ENCODE measurements around the gene PCNX1. TPM values are rescaled to one million over a fixed set of nuclear protein-coding genes. Genes with fewer than 3 reads are reported as not detected.

Gene PCNX1
- total and polyA plus RNA-seq, 4 donors, result 5.2 to 103 (median 37.9) TPM

DNA sequence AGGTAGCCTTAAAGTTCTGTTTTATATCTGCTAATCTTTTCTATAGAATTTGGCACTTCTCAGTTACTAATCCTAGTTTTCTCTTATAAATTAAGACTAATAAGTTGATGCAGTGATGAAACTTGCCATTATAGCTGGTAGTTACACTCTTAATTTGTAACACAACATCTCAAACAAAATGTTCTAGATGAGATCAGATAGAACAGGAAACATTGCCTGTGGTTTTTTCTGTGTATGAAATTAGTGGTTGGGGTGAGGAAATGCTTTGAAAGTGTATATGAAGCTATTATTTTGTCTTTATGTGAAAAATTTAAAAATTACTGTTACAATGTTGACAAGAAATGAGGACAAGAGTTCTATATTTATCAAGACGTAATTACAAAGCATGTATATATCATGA, 91.9 kb downstream of the PCNX1 start:
- 46 to 66% methylated on average over 1 of the region's 1 CpG for WGBS, 2 donors
- TF ChIP-seq, protein P1, sequence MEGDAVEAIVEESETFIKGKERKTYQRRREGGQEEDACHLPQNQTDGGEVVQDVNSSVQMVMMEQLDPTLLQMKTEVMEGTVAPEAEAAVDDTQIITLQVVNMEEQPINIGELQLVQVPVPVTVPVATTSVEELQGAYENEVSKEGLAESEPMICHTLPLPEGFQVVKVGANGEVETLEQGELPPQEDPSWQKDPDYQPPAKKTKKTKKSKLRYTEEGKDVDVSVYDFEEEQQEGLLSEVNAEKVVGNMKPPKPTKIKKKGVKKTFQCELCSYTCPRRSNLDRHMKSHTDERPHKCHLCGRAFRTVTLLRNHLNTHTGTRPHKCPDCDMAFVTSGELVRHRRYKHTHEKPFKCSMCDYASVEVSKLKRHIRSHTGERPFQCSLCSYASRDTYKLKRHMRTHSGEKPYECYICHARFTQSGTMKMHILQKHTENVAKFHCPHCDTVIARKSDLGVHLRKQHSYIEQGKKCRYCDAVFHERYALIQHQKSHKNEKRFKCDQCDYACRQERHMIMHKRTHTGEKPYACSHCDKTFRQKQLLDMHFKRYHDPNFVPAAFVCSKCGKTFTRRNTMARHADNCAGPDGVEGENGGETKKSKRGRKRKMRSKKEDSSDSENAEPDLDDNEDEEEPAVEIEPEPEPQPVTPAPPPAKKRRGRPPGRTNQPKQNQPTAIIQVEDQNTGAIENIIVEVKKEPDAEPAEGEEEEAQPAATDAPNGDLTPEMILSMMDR (IDR thresholded peaks at IDR 0.05; ENCODE audit: control extremely low read depth, extremely low read depth), result no peak
- Histone ChIP-seq H3K9ac (ENCODE audit: insufficient read depth in 1 of 2, low read length in 2 of 2) (no peak overlapping the region), H3K27me3 (ENCODE audit: control insufficient read depth in 3 of 3, insufficient read depth in 3 of 3, low read length in 2 of 3) (no peaks in the 10 kb centered on the region), H3K9me3 (ENCODE audit: control insufficient read depth in 4 of 4, insufficient read depth in 3 of 4, low read length in 3 of 4) (no peaks in the 10 kb centered on the region), H3K4me1 (ENCODE audit: control insufficient read depth in 5 of 5, insufficient read depth in 5 of 5, low read length in 5 of 5) (no peaks in the 10 kb centered on the region), H3K27ac (ENCODE audit: low read depth in 1 of 2, low read length in 1 of 2) (no peak overlapping the region), H3K36me3 (ENCODE audit: control insufficient read depth in 4 of 4, insufficient read depth in 4 of 4, low read length in 4 of 4) (peaks cover 3 to 11% (median 5%) of the 10 kb centered on the region in 4 donors), H3K4me3 (no peak overlapping the region)
- DNase-seq, result no peak
- ATAC-seq (ENCODE audit: insufficient read depth, low FRiP score), result no peak

DNA sequence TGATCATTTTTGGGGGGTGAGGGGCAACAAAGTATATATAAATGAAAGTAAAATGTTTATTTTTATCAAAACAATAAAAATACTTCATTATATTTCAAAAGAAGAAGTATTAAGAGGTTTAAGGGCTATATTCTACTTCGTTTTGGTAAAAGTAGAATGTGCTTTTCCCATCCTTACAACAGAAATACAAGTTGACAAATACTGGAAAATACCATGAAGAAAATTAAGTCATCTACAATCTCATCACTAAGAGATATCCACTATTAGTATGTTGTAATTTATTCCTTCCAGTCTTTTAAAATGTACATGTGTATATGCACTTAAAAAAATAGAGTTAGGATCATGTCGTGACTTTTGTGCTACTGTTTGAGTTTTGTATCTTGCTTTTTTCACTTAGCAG, 92.8 kb downstream of the PCNX1 start:
- Histone ChIP-seq H3K9ac (ENCODE audit: insufficient read depth in 1 of 2, low read length in 2 of 2) (no peak overlapping the region), H3K36me3 (ENCODE audit: control insufficient read depth in 4 of 4, insufficient read depth in 4 of 4, low read length in 4 of 4) (peaks cover 6 to 12% (median 7%) of the 10 kb centered on the region in 4 donors), H3K27ac (ENCODE audit: low read depth in 1 of 2, low read length in 1 of 2) (no peak overlapping the region), H3K4me1 (ENCODE audit: control insufficient read depth in 5 of 5, insufficient read depth in 5 of 5, low read length in 5 of 5) (no peaks in the 10 kb centered on the region), H3K27me3 (ENCODE audit: control insufficient read depth in 3 of 3, insufficient read depth in 3 of 3, low read length in 2 of 3) (no peaks in the 10 kb centered on the region), H3K4me3 (no peak overlapping the region), H3K9me3 (ENCODE audit: control insufficient read depth in 4 of 4, insufficient read depth in 3 of 4, low read length in 3 of 4) (no peaks in the 10 kb centered on the region)
- WGBS, 2 donors, result 88 to 93% methylated on average over 2 of the region's 2 CpGs
- DNase-seq (no peak), ATAC-seq (ENCODE audit: insufficient read depth, low FRiP score) (no peak)
- TF ChIP-seq, protein P1 (IDR thresholded peaks at IDR 0.05; ENCODE audit: control extremely low read depth, extremely low read depth), result no peak

DNA sequence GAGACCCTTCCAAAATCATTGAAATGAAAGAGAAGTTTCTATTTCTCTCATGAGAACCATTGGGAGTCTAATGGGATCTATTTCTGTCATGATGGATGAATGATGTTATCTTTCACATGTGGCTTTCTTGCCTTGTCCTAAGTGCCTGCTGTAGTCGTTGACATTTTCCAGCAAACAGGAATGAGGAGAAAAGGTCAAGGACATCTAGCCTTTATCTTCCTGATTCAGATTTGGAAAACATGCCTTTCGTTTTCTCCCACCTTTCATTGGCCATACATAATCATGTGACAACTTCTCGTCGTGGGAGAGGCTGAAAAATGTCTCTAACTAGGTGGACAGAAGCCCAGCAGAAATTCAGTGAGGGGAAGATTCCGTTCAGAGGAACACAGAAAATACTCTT, 94.5 kb downstream of the PCNX1 start:
- Histone ChIP-seq H3K4me3 (no peak overlapping the region), H3K36me3 (ENCODE audit: control insufficient read depth in 4 of 4, insufficient read depth in 4 of 4, low read length in 4 of 4) (peaks cover 3 to 8% (median 7%) of the 10 kb centered on the region in 4 donors), H3K9me3 (ENCODE audit: control insufficient read depth in 4 of 4, insufficient read depth in 3 of 4, low read length in 3 of 4) (no peaks in the 10 kb centered on the region), H3K27ac (ENCODE audit: low read depth in 1 of 2, low read length in 1 of 2) (no peak overlapping the region), H3K27me3 (ENCODE audit: control insufficient read depth in 3 of 3, insufficient read depth in 3 of 3, low read length in 2 of 3) (no peaks in the 10 kb centered on the region), H3K4me1 (ENCODE audit: control insufficient read depth in 5 of 5, insufficient read depth in 5 of 5, low read length in 5 of 5) (peaks cover 0 to 3% (median 0%) of the 10 kb centered on the region in 5 donors), H3K9ac (ENCODE audit: insufficient read depth in 1 of 2, low read length in 2 of 2) (no peak overlapping the region)
- TF ChIP-seq, protein P1 (IDR thresholded peaks at IDR 0.05; ENCODE audit: control extremely low read depth, extremely low read depth), result no peak
- 80 to 87% methylated on average over 5 of the region's 5 CpGs for WGBS, 2 donors
- ATAC-seq (ENCODE audit: insufficient read depth, low FRiP score) (no peak), DNase-seq (no peak)

DNA sequence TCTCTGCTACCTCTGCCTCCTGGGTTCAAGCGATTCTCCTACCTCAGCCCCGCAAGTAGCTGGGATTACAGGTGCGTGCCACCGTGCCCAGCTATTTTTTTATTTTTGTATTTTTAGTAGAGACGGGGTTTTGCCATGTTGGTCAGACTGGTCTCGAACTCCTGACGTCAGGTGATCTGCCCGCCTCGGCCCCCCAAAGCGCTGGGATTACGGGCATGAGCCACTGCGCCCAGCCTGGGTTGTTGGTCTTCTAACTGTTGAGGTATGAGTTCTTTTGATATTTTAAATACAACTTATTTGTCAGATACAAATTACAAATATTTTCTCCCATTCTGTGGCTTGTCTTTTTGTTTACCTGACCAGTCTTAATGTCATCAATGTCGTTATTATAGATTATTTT, 95.9 kb downstream of the PCNX1 start:
- 97% methylated on average over 13 of the region's 13 CpGs for WGBS, 2 donors
- no peak for ATAC-seq (ENCODE audit: insufficient read depth, low FRiP score)

More for the DNA sequence above, 95.9 kb downstream of the PCNX1 start:
- Histone ChIP-seq H3K27me3 (ENCODE audit: control insufficient read depth in 3 of 3, insufficient read depth in 3 of 3, low read length in 2 of 3) (no peaks in the 10 kb centered on the region), H3K4me1 (ENCODE audit: control insufficient read depth in 5 of 5, insufficient read depth in 5 of 5, low read length in 5 of 5) (peaks cover 0 to 3% (median 0%) of the 10 kb centered on the region in 5 donors), H3K36me3 (ENCODE audit: control insufficient read depth in 4 of 4, insufficient read depth in 4 of 4, low read length in 4 of 4) (peaks cover 3 to 8% (median 7%) of the 10 kb centered on the region in 4 donors), H3K9me3 (ENCODE audit: control insufficient read depth in 4 of 4, insufficient read depth in 3 of 4, low read length in 3 of 4) (no peaks in the 10 kb centered on the region), H3K27ac (ENCODE audit: low read depth in 1 of 2, low read length in 1 of 2) (no peak overlapping the region), H3K4me3 (no peak overlapping the region), H3K9ac (ENCODE audit: insufficient read depth in 1 of 2, low read length in 2 of 2) (no peak overlapping the region)
- DNase-seq, result no peak
- TF ChIP-seq, protein P1 (IDR thresholded peaks at IDR 0.05; ENCODE audit: control extremely low read depth, extremely low read depth), result no peak
